GM12878 (cell line): ENCODE results near the gene ZNF367. TPM values are rescaled to one million over a fixed set of nuclear protein-coding genes. Genes with fewer than 3 reads are reported as not detected.

Source experiments
- CEBPB ChIP-seq, 2 experiments: fragments of 150-350 bp in 1 of 2; IDR thresholded peaks; 2 replicates each; pipeline ENCODE4 v1.6.1; 2012 to 2014; ENCODE audit warnings: low read depth in 2 of 2, low read length in 2 of 2, borderline replicate concordance in 1 of 2, inconsistent platforms in 1 of 2
- CHD1 ChIP-seq: IDR thresholded peaks from 2 replicates; pipeline ENCODE4 v1.6.1; 2012; ENCODE audit warnings: low read depth, low read length, improper control_type of control experiment
- ETV6 ChIP-seq, 2 experiments: fragments of 450-650 bp in 1 of 2; IDR thresholded peaks in 1 of 2; conservative IDR thresholded peaks in 1 of 2; 2 replicates each; pipeline ENCODE4 v1.6.1; 2014; ENCODE audit warnings: antibody characterized with exemption in 1 of 2, borderline replicate concordance in 1 of 2, low read depth in 1 of 2, mild to moderate bottlenecking in 1 of 2, moderate library complexity in 1 of 2
- IRF4 ChIP-seq: IDR thresholded peaks from 2 replicates; pipeline ENCODE4 v1.6.1; 2011; ENCODE audit warnings: low read depth, low read length
- KDM1A ChIP-seq: fragments of 200-600 bp; sonication (generic); IDR thresholded peaks from 2 replicates; pipeline ENCODE4 v1.6.1; 2016; ENCODE audit warnings: borderline replicate concordance
- PAX8 ChIP-seq: fragments of 450-650 bp; IDR thresholded peaks from 2 replicates; pipeline ENCODE4 v1.6.1; 2017; ENCODE audit warnings: mild to moderate bottlenecking, moderate library complexity
- RELA ChIP-seq: fragments of 450-650 bp; IDR thresholded peaks from 2 replicates; pipeline ENCODE4 v1.8.0; 2014; ENCODE audit warnings: borderline replicate concordance; ENCODE audit not compliant: partially characterized antibody
- RFX5 ChIP-seq: IDR thresholded peaks from 2 replicates; pipeline ENCODE4 v1.6.1; 2011; ENCODE audit warnings: low read depth, low read length, improper control_type of control experiment
- SUZ12 ChIP-seq: fragments of 200-600 bp; sonication (generic); IDR thresholded peaks from one replicate; pipeline ENCODE4 v1.6.1; 2018; ENCODE audit warnings: antibody characterized with exemption, mild to moderate bottlenecking; ENCODE audit not compliant: unreplicated experiment
- WRNIP1 ChIP-seq: IDR thresholded peaks from 2 replicates; pipeline ENCODE4 v1.6.1; 2011; ENCODE audit warnings: low read depth, low read length, improper control_type of control experiment, borderline replicate concordance
- YY1 ChIP-seq: IDR thresholded peaks from 2 replicates; pipeline ENCODE4 v1.6.1; 2011; ENCODE audit warnings: low read depth, mild to moderate bottlenecking, low read length
- polyA plus RNA-seq, 11 experiments: library from polyadenylated mRNA; depleted of rRNA in 4 of 11; unstranded in 6 of 11; stranded (reverse) in 5 of 11; fragments of >200 nt; fragmentation: Nextera tagmentation in 4 of 11; fragmentation: Illumina TruSeq in 1 of 11; extraction: Ambion mirVana in 4 of 11; extraction: Trizol in 1 of 11; gene quantifications; 1 replicate in 1 of 11; 2 replicates in 10 of 11; pipeline versions ENCODE4 v1.2.1 to v1.2.3, GENCODE V29; 2011 to 2016; ENCODE audit warnings: inconsistent platforms in 2 of 11, missing spikeins in 2 of 11, low read depth in 1 of 11
- total RNA-seq, 4 experiments: library from RNA; depleted of rRNA in 3 of 4; stranded (reverse); fragments of >200 nt in 3 of 4; fragmentation: Illumina TruSeq in 1 of 4; extraction: Trizol in 1 of 4; gene quantifications; 2 replicates each; pipeline versions ENCODE4 v1.2.1 to v1.2.3, GENCODE V29; 2013 to 2021
- TF ChIP-seq, protein P1 (sequence below): fragments of 450-650 bp; IDR thresholded peaks from 2 replicates; pipeline ENCODE4 v1.6.1; 2017; ENCODE audit warnings: antibody characterized with exemption, mild to moderate bottlenecking, moderate library complexity
- TF ChIP-seq, protein P2 (sequence below): IDR thresholded peaks from 2 replicates; pipeline ENCODE4 v1.6.1; 2012; ENCODE audit warnings: improper control_type of control experiment, low read depth, low read length; ENCODE audit not compliant: insufficient replicate concordance
- TF ChIP-seq, protein P3 (sequence below): IDR thresholded peaks from 2 replicates; pipeline ENCODE4 v1.6.1; 2011; ENCODE audit warnings: borderline replicate concordance, low read depth, mild to moderate bottlenecking, moderate library complexity, low read length; ENCODE audit not compliant: insufficient read depth, poor library complexity, severe bottlenecking
- TF ChIP-seq, protein P4 (sequence below): fragments of 450-650 bp; IDR thresholded peaks from 2 replicates; pipeline ENCODE4 v1.6.1; 2016; ENCODE audit warnings: mild to moderate bottlenecking, moderate library complexity, borderline replicate concordance

The ZNF367 gene
- total and polyA plus RNA-seq, 10 of the 15 experiments (the other 5 are each of a cell fraction or from before 2014, with no cell fraction given), result 2.9 to 16.3 (median 11.1) TPM

DNA sequence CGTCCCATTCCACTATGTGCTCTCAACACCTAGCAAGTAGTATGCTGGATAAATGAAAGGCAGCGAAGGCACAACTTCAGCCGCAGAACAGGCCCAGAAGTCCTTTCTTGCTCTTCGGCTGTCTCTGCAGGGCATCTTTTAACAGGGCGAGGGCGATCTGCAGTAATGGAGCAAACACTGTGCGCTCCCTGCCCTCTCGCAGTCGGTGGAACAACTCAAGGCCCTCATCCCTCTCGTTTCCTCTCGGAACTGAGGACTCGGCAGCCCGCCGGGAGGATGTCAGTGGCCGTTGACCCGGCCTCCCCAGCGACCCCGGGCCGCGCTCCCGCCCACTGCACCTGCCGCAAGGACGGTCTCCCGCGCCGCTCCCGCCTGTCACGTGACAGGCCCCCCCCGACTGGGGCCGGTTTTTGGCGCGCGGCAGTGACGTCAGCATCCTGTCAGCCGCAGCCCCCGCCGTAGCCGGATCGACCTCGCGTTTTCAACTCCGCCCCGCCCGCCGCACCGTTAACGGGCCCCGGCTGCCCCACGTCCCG is 1.1 kb downstream of the ZNF367 start (continued):
- TF ChIP-seq ETV6 (conservative IDR thresholded peaks at IDR 0.05 in 1 of 2, IDR thresholded peaks at IDR 0.05 in 1 of 2; ENCODE audit: borderline replicate concordance in 1 of 2, low read depth in 1 of 2) (0 out of 4 replicates have a peak, but pooled peaks of 1 of the 2 experiments have one; percentile 20), RFX5 (no peak), WRNIP1 (no peak), PAX8 (no peak), RELA (peak; percentile 42), KDM1A (no peak), SUZ12 (no peak), CEBPB (IDR thresholded peaks at IDR 0.05; ENCODE audit: borderline replicate concordance in 1 of 2, low read depth in 2 of 2, low read length in 2 of 2) (no peak), YY1 (peak; percentile 59; the same call in 1 of the 2 replicates), IRF4 (no peak), CHD1 (0 out of 2 replicates have a peak, but pooled peaks have one; percentile 48)
- TF ChIP-seq, protein P1, sequence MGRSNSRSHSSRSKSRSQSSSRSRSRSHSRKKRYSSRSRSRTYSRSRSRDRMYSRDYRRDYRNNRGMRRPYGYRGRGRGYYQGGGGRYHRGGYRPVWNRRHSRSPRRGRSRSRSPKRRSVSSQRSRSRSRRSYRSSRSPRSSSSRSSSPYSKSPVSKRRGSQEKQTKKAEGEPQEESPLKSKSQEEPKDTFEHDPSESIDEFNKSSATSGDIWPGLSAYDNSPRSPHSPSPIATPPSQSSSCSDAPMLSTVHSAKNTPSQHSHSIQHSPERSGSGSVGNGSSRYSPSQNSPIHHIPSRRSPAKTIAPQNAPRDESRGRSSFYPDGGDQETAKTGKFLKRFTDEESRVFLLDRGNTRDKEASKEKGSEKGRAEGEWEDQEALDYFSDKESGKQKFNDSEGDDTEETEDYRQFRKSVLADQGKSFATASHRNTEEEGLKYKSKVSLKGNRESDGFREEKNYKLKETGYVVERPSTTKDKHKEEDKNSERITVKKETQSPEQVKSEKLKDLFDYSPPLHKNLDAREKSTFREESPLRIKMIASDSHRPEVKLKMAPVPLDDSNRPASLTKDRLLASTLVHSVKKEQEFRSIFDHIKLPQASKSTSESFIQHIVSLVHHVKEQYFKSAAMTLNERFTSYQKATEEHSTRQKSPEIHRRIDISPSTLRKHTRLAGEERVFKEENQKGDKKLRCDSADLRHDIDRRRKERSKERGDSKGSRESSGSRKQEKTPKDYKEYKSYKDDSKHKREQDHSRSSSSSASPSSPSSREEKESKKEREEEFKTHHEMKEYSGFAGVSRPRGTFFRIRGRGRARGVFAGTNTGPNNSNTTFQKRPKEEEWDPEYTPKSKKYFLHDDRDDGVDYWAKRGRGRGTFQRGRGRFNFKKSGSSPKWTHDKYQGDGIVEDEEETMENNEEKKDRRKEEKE, result no peak
- TF ChIP-seq, protein P2, sequence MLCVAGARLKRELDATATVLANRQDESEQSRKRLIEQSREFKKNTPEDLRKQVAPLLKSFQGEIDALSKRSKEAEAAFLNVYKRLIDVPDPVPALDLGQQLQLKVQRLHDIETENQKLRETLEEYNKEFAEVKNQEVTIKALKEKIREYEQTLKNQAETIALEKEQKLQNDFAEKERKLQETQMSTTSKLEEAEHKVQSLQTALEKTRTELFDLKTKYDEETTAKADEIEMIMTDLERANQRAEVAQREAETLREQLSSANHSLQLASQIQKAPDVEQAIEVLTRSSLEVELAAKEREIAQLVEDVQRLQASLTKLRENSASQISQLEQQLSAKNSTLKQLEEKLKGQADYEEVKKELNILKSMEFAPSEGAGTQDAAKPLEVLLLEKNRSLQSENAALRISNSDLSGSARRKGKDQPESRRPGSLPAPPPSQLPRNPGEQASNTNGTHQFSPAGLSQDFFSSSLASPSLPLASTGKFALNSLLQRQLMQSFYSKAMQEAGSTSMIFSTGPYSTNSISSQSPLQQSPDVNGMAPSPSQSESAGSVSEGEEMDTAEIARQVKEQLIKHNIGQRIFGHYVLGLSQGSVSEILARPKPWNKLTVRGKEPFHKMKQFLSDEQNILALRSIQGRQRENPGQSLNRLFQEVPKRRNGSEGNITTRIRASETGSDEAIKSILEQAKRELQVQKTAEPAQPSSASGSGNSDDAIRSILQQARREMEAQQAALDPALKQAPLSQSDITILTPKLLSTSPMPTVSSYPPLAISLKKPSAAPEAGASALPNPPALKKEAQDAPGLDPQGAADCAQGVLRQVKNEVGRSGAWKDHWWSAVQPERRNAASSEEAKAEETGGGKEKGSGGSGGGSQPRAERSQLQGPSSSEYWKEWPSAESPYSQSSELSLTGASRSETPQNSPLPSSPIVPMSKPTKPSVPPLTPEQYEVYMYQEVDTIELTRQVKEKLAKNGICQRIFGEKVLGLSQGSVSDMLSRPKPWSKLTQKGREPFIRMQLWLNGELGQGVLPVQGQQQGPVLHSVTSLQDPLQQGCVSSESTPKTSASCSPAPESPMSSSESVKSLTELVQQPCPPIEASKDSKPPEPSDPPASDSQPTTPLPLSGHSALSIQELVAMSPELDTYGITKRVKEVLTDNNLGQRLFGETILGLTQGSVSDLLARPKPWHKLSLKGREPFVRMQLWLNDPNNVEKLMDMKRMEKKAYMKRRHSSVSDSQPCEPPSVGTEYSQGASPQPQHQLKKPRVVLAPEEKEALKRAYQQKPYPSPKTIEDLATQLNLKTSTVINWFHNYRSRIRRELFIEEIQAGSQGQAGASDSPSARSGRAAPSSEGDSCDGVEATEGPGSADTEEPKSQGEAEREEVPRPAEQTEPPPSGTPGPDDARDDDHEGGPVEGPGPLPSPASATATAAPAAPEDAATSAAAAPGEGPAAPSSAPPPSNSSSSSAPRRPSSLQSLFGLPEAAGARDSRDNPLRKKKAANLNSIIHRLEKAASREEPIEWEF, result no peak
- TF ChIP-seq, protein P3, sequence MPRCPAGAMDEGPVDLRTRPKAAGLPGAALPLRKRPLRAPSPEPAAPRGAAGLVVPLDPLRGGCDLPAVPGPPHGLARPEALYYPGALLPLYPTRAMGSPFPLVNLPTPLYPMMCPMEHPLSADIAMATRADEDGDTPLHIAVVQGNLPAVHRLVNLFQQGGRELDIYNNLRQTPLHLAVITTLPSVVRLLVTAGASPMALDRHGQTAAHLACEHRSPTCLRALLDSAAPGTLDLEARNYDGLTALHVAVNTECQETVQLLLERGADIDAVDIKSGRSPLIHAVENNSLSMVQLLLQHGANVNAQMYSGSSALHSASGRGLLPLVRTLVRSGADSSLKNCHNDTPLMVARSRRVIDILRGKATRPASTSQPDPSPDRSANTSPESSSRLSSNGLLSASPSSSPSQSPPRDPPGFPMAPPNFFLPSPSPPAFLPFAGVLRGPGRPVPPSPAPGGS, result no peak
- TF ChIP-seq, protein P4, sequence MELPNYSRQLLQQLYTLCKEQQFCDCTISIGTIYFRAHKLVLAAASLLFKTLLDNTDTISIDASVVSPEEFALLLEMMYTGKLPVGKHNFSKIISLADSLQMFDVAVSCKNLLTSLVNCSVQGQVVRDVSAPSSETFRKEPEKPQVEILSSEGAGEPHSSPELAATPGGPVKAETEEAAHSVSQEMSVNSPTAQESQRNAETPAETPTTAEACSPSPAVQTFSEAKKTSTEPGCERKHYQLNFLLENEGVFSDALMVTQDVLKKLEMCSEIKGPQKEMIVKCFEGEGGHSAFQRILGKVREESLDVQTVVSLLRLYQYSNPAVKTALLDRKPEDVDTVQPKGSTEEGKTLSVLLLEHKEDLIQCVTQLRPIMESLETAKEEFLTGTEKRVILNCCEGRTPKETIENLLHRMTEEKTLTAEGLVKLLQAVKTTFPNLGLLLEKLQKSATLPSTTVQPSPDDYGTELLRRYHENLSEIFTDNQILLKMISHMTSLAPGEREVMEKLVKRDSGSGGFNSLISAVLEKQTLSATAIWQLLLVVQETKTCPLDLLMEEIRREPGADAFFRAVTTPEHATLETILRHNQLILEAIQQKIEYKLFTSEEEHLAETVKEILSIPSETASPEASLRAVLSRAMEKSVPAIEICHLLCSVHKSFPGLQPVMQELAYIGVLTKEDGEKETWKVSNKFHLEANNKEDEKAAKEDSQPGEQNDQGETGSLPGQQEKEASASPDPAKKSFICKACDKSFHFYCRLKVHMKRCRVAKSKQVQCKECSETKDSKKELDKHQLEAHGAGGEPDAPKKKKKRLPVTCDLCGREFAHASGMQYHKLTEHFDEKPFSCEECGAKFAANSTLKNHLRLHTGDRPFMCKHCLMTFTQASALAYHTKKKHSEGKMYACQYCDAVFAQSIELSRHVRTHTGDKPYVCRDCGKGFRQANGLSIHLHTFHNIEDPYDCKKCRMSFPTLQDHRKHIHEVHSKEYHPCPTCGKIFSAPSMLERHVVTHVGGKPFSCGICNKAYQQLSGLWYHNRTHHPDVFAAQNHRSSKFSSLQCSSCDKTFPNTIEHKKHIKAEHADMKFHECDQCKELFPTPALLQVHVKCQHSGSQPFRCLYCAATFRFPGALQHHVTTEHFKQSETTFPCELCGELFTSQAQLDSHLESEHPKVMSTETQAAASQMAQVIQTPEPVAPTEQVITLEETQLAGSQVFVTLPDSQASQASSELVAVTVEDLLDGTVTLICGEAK, result no peak
